ENCODE data around the gene NELL2. TPM values are rescaled to one million over a fixed set of nuclear protein-coding genes. Genes with fewer than 3 reads are reported as not detected.
"Not testable (repeated sequence)": the region's sequence is repeated elsewhere in the genome, so short reads cannot be mapped to it uniquely, and the experiment has no call there.

NELL2 gene
- total RNA-seq, 2 experiments from 2014 or later = 0.95 to 1.8 TPM

DNA sequence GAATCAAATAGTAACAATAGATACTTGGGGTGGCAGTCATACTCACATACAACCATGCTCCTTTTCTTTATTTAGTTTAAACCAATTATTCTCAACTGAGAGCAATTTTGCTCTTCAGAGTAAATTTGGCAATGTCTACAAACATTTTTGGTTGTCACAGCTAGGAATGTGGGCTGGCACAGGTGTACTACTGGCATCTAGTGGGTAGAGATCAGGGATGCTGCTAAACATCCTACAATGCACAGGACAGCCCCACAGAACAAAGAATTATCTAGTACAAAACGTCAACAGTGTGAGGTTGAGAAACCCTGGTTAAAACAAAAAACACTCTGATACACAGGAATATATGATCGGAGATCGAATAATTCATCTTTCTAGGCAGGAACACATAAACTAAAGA, 186.5 kb downstream of the NELL2 start:
- no peak overlapping the region for H3K4me2 ChIP-seq (ENCODE audit: low read length)
- H3K4me3 ChIP-seq (ENCODE audit: low read depth, low read length, poor library complexity, severe bottlenecking) = no peak overlapping the region
- ChIA-PET CTCF (ENCODE audit: unreplicated experiment) (no interaction called here), POLR2A (no interaction called here)
- intact Hi-C loops (cut with micrococcal nuclease; ENCODE audit: unreplicated experiment) = no loop called here
- no peaks in the 10 kb centered on the region for H3K36me3 ChIP-seq (ENCODE audit: insufficient read depth, low read length)
- H3K4me1 ChIP-seq (ENCODE audit: insufficient read depth, low read length, poor library complexity, severe bottlenecking) = no peaks in the 10 kb centered on the region
- no peak overlapping the region for H2AFZ ChIP-seq (ENCODE audit: low read length)
- H3K27ac ChIP-seq (ENCODE audit: low read depth, low read length, poor library complexity, severe bottlenecking) = no peak overlapping the region
- no peaks in the 10 kb centered on the region for H3K79me2 ChIP-seq (ENCODE audit: insufficient read depth, low read depth, low read length)
- H3K9me2 ChIP-seq (ENCODE audit: insufficient read depth, low read length) = no peaks in the 10 kb centered on the region
- no peaks in the 10 kb centered on the region for H4K20me1 ChIP-seq (ENCODE audit: insufficient read depth, low read length)
- no TSS peak for BruUV-seq (replicated peaks)
- no peak for TF ChIP-seq EZH2phosphoT487 (IDR thresholded peaks at IDR 0.05; ENCODE audit: borderline replicate concordance, low read depth, low read length)
- H3K9me3 ChIP-seq (ENCODE audit: low read length) = no peaks in the 10 kb centered on the region
- DNase-seq (ENCODE audit: low spot score) = no peak

DNA sequence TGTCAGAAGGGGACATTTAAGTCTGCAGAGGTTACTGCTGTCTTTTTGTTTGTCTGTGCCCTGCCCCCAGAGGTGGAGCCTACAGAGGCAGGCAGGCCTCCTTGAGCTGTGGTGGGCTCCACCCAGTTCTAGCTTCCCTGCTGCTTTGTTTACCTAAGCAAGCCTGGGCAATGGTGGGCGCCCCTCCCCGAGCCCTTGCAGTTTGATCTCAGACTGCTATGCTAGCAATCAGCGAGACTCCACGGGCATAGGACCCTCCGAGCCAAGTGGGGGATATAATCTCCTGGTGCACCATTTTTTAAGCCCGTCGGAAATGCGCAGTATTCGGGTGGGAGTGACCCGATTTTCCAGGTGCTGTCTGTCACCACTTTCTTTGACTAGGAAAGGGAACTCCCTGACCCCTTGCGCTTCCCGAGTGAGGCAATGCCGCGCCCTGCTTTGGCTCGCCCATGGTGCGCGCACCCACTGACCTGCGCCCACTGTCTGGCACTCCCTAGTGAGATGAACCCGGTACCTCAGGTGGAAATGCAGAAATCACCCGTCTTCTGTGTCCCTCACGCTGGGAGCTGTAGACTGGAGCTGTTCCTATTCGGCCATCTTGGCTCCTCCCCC, 189.2 kb downstream of the NELL2 start:
- DNase-seq (ENCODE audit: low spot score); H4K20me1 ChIP-seq (ENCODE audit: insufficient read depth, low read length); intact Hi-C loops (cut with micrococcal nuclease; ENCODE audit: unreplicated experiment); H3K79me2 ChIP-seq (ENCODE audit: insufficient read depth, low read depth, low read length); H3K9me3 ChIP-seq (ENCODE audit: low read length); H3K36me3 ChIP-seq (ENCODE audit: insufficient read depth, low read length); H3K9me2 ChIP-seq (ENCODE audit: insufficient read depth, low read length); CTCF ChIA-PET (ENCODE audit: unreplicated experiment); H3K4me3 ChIP-seq (ENCODE audit: low read depth, low read length, poor library complexity, severe bottlenecking); BruUV-seq (replicated peaks); H2AFZ ChIP-seq (ENCODE audit: low read length); H3K4me2 ChIP-seq (ENCODE audit: low read length); H3K4me1 ChIP-seq (ENCODE audit: insufficient read depth, low read length, poor library complexity, severe bottlenecking); H3K27ac ChIP-seq (ENCODE audit: low read depth, low read length, poor library complexity, severe bottlenecking): not testable (repeated sequence)
- POLR2A ChIA-PET = interaction anchor here (0.6 to 1.2 kb wide), 3 partner anchors 10 to 24 kb away, joined by 3 read pairs; no protein-coding TSS in a partner anchor

DNA sequence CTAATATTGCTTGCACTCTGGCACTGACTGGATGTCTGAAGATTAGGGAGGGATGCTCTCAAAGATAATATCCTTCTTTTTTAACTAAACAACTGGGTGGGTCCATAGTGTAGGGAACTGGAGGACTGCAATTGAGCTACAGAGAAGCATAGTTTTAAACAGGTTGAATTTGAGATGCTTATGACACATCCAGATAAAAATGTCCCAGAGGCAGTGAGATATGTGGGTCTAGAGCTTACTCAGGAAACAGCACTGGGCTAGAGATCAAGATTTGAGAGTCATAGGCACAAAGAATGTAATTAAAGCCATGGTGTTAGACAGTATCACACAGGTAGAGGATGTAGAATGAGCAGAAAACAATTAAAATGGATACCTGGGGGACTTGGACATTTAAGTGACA, 198.4 kb downstream of the NELL2 start:
- intact Hi-C loops (cut with micrococcal nuclease; ENCODE audit: unreplicated experiment) = no loop called here

More for the DNA sequence above, 198.4 kb downstream of the NELL2 start:
- CTCF ChIA-PET (ENCODE audit: unreplicated experiment) = no interaction called here
- peak overlapping the region; percentile 29 for H3K4me2 ChIP-seq (ENCODE audit: low read length)
- no peaks in the 10 kb centered on the region for H3K9me3 ChIP-seq (ENCODE audit: low read length)
- peaks cover 13% of the 10 kb centered on the region for H3K4me1 ChIP-seq (ENCODE audit: insufficient read depth, low read length, poor library complexity, severe bottlenecking)
- POLR2A ChIA-PET = interaction anchor here (0.6 to 1.5 kb wide), 3 partner anchors 13 to 122 kb away, joined by 3 to 5 read pairs (median 3); no protein-coding TSS in a partner anchor
- no peaks in the 10 kb centered on the region for H3K79me2 ChIP-seq (ENCODE audit: insufficient read depth, low read depth, low read length)
- no peak overlapping the region for H3K4me3 ChIP-seq (ENCODE audit: low read depth, low read length, poor library complexity, severe bottlenecking)
- no TSS peak for BruUV-seq (replicated peaks)
- TF ChIP-seq EZH2phosphoT487 (IDR thresholded peaks at IDR 0.05; ENCODE audit: borderline replicate concordance, low read depth, low read length) = no peak
- TF ChIP-seq, protein P1, sequence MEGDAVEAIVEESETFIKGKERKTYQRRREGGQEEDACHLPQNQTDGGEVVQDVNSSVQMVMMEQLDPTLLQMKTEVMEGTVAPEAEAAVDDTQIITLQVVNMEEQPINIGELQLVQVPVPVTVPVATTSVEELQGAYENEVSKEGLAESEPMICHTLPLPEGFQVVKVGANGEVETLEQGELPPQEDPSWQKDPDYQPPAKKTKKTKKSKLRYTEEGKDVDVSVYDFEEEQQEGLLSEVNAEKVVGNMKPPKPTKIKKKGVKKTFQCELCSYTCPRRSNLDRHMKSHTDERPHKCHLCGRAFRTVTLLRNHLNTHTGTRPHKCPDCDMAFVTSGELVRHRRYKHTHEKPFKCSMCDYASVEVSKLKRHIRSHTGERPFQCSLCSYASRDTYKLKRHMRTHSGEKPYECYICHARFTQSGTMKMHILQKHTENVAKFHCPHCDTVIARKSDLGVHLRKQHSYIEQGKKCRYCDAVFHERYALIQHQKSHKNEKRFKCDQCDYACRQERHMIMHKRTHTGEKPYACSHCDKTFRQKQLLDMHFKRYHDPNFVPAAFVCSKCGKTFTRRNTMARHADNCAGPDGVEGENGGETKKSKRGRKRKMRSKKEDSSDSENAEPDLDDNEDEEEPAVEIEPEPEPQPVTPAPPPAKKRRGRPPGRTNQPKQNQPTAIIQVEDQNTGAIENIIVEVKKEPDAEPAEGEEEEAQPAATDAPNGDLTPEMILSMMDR (conservative IDR thresholded peaks at IDR 0.05; ENCODE audit: low read length) = no peak
- H3K9me2 ChIP-seq (ENCODE audit: insufficient read depth, low read length) = no peaks in the 10 kb centered on the region
- no peak overlapping the region for H3K27ac ChIP-seq (ENCODE audit: low read depth, low read length, poor library complexity, severe bottlenecking)
- H4K20me1 ChIP-seq (ENCODE audit: insufficient read depth, low read length) = no peaks in the 10 kb centered on the region
- H3K36me3 ChIP-seq (ENCODE audit: insufficient read depth, low read length) = no peaks in the 10 kb centered on the region
- no peak for DNase-seq (ENCODE audit: low spot score)
- no peak overlapping the region for H2AFZ ChIP-seq (ENCODE audit: low read length)

All from OCI-LY7 (cell line).